SHP77 treated with DMSO at 0.1 percent for 48 hours (cell line): ENCODE measurements around the gene RAP1GAP2.
A peak's percentile ranks its signal among the peaks of the same experiment; 100 is the strongest.
"Not testable (repeated sequence)": the region's sequence is repeated elsewhere in the genome, so short reads cannot be mapped to it uniquely, and the experiment has no call there.

Experiments
- DNase-seq: peaks from one replicate; lab custom pipeline; 2025; lab: John Stamatoyannopoulos, UW

RAP1GAP2 gene

DNA sequence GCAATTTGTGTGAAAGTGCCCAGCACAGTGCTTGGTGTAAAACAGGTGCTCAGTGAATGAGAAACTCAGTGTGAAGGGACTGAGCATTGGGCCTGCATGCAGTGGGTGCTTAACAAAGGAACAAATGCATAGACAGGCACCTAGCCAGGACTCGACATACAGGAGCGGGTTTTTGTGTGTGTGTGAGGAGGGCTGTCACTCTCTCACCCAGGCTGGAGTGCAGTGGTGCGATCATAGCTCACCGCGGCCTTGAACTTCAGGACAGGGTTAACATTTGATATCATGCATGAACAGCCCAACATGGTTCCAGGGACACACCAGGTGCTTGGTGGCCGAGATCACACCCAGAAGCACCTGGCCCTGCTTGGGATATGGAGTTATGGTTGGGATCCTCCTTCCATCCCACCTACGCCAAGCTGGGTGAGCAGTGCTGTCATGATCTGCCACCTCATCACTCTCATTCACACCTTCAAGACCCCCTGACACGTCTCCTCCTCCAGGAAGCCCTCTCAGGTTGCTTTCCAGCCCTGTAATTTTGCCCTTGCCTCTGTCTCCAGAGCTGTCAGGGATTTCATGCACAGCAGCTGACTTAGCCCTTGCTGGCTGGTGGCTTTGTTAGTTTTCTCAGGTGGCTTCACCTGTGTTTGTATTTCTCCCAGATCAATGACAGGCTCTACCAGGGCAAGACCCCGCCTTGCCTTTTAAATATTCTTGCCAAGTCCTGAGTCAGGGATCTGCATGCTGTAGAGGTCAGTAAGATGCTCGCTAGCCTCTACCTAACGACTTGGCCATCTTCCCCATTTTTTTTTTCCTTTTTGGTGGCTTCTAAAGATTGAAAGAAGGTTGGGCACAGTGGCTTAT lies 200.8 kb downstream of the RAP1GAP2 start:
- DNase-seq, result no peak

- DNase-seq, result not testable (repeated sequence)
These were observed 202.2 kb downstream of the RAP1GAP2 start for GRCh38 chr17:2998469-2998901.

DNA sequence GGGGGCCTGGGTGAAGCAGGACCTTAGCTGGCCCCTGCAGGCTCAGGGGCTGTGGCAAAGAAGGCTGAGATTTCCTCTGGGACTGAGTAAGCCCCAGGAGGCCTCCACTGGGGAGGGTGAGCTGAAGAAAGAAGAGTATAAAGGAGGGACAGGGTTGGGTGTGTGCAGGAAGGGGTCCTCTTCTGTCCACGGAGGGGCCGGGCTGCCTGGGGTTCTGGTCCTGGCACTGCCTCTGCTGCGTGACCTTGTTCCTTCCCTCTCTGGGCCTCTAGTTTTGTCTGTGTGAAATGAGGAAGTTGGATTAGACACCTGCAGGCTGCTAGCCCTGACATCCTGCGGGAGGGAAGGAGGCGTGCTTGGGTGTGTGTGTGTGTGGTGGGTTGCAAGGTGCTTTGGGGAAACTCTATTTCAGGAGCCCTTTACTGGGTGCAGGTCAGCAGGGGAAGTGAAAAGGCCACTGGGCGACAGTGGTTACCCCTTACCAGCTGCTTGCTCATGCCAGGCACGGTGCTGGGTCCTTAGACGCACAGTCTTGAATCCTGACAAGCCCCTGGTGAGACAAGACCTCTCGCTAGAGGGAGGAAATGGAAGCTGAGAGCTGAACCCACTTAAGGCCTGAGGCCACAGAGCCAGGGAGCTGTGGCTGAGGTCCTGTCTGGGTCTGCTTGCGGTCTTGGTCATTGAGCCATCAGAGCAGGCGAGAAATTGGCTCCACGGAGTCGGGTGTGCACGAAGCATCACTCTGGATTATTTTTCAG lies 206.5 kb downstream of the RAP1GAP2 start:
- no peak for DNase-seq

GRCh38 chr17:3003296-3004149 lies 207.3 kb downstream of the RAP1GAP2 start:
- DNase-seq, result peak; percentile 29

GRCh38 chr17:3004150-3004801 lies 208.0 kb downstream of the RAP1GAP2 start:
- peak; percentile 98 for DNase-seq

GRCh38 chr17:3004925-3005324 lies 208.7 kb downstream of the RAP1GAP2 start:
- peak; percentile 7 for DNase-seq

- no peak for DNase-seq
These were observed 209.5 kb downstream of the RAP1GAP2 start for GRCh38 chr17:3005696-3006095.

- DNase-seq, result no peak
These were observed 210.6 kb downstream of the RAP1GAP2 start for GRCh38 chr17:3006801-3007200.

- DNase-seq, result no peak
These were observed 211.4 kb downstream of the RAP1GAP2 start for GRCh38 chr17:3007651-3008121.

DNA sequence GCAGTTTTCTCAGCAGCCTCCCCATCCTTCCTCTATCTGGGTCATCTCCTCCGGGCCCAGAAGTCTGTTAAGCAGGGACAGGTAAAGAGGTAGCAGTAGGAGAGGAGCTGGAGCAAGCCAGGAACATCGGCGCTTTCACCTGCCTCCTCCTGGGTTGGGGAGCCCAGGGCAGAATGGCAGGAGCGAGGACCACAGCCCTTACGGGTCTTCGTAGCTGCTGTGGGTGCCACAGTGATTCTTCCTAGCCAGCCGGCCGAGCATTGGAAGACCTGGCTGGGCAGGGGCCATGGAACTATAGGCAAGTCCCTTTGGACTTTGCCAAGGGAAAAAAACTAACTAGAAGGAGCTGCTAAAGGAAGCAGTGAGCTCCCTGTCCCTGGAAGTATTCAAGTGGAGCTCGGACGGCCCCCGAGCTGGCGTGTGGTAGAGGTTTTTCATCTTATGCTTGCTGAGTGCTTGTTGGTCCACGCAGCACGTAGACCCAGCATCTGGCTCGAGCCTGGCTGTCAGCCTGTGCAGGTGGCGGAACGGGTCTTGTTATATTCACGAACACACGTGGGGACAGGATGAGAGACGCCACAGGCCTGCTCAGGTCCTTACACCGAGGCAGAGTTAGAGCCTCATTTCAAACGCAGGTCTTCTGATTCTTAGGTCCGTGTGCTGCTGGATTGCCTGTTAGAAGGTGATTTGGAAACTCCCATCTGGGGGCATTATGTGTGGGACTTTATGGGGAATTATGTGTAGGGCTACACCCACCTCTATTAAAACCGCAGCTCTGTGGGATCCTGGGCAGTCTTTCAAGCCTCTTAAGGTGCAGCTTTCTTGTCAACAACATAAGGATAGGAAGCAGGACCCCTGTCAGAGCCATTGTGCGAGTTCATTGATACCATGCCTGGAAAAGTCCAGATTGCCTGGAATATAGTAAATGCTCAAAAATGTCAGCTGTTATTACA lies 212.4 kb downstream of the RAP1GAP2 start:
- no peak for DNase-seq

GRCh38 chr17:3009411-3009920 lies 213.2 kb downstream of the RAP1GAP2 start:
- no peak for DNase-seq

DNA sequence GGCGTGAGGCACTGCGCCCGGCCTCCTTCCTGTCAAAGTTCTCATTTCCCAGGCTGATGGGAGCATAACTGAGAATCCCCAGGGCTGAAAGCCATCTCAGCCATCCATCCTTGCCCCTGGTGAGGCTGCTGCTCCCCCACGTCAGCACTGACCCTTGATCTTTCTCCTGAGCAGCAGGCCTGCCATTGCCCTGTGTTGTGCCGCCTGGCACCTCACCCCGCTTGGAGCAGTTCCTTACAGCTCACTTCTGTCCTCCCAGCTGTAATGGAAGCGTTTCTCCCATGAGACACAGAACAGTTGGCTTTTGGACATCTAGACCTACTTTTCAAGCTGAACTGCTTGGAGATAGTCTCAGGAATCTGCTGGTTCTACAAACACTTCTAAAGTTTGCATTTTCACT lies 215.7 kb downstream of the RAP1GAP2 start:
- no peak for DNase-seq

- DNase-seq, result peak; percentile 48
These were observed 216.8 kb downstream of the RAP1GAP2 start for GRCh38 chr17:3012926-3013581.

DNA sequence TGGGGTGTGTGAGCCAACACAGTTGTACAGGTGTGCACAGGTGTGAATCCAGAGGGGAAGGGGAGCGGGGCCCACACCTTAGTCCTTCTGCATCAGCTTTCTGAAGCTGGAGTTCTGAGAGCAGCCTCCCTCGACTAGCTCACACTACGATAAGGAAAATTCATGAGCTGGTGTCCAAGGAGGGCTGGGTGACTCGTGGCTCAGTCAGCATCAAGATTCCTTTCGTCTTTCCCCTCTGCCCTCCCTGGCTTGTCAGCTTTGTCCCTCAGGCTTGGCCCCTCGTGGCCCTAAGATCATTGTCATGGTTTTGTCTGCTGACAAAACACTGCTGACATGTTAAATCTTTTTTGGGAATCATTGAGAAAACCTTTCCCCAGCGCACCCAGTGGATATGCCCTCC lies 219.7 kb downstream of the RAP1GAP2 start:
- DNase-seq, result no peak

GRCh38 chr17:3017936-3018335 lies 221.7 kb downstream of the RAP1GAP2 start:
- no peak for DNase-seq

DNA sequence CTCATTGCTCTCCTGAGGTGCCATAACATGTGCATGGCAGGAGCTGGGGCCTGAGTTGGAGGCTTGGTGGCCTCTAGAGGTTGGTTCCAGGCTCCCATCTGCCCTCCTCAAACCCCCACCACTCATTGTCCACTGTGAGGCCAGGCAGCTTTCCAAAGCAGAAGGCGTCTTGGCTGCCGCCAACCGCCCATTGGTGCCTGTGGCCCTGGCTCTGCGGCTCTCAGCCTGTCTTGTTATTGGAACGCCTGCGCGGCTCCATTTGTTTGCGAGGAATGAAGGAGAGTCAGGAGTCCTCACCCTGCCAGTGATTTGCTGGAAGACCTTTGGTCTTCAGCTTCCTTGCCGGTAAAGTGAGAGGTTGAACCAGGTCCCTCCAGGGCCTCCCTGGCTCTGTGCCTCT lies 223.5 kb downstream of the RAP1GAP2 start:
- no peak for DNase-seq

- no peak for DNase-seq
These were observed 224.1 kb downstream of the RAP1GAP2 start for GRCh38 chr17:3020381-3020780.

DNA sequence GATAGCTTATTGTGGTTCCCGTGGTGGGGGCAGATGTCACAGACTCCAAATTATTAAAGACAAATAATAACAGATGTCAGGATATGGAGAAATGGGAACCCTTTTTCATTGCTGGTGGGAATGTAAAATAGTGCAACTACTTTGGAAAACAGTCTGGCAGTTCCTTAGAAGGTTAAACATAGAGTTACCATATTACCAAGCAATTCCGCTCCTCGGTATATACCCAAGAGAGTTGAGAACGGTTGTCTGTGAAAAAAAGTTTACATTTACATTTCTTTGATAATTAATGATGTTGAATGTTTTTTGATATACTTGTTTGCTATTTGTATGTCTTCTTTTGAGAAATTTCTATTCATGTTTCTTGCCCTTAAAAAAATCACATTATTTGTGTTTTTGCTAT lies 226.0 kb downstream of the RAP1GAP2 start:
- DNase-seq, result no peak

GRCh38 chr17:3024346-3024745 lies 228.1 kb downstream of the RAP1GAP2 start:
- DNase-seq, result no peak
